ENCODE measurements around the gene ARHGEF5. TPM values are rescaled to one million over a fixed set of nuclear protein-coding genes. Genes with fewer than 3 reads are reported as not detected.

ARHGEF5 gene
- total RNA-seq, 2 experiments from 2014 or later, result not detected

DNA sequence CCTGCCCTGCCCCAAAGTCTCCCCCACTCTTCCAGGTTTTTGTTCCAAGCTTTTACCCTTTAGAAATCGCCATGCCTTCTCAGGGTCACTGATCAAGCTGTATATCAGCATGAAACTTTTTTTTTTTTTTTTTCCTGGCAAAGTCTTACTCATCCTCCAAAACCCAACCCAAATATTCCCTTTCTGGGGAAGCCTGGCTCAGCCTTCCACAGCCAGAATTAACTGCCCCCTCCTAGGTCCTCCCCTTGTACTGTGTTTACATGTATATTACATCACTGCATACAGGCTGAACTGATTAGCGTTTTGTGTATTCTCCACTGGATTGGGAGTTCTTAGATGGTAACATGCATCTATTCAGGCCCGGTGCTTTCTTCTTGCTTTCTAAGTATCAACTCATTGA lies 52.9 kb downstream of the ARHGEF5 start:
- DNase-seq (ENCODE audit: low spot score), result no peak
- Histone ChIP-seq H3K4me1 (ENCODE audit: insufficient read depth, low read length, poor library complexity, severe bottlenecking) (no peaks in the 10 kb centered on the region), H3K36me3 (ENCODE audit: insufficient read depth, low read length) (no peaks in the 10 kb centered on the region), H3K9me2 (ENCODE audit: insufficient read depth, low read length) (no peaks in the 10 kb centered on the region), H3K79me2 (ENCODE audit: insufficient read depth, low read depth, low read length) (no peaks in the 10 kb centered on the region), H3K27ac (ENCODE audit: low read depth, low read length, poor library complexity, severe bottlenecking) (no peak overlapping the region), H2AFZ (ENCODE audit: low read length) (no peak overlapping the region), H4K20me1 (ENCODE audit: insufficient read depth, low read length) (no peaks in the 10 kb centered on the region), H3K4me3 (ENCODE audit: low read depth, low read length, poor library complexity, severe bottlenecking) (no peak overlapping the region), H3K4me2 (ENCODE audit: low read length) (no peak overlapping the region), H3K9me3 (ENCODE audit: low read length) (no peaks in the 10 kb centered on the region)
- POLR2A ChIA-PET, result no interaction called here
- intact Hi-C loops (cut with micrococcal nuclease; ENCODE audit: unreplicated experiment), result no loop called here
- BruUV-seq (replicated peaks), result no TSS peak
- TF ChIP-seq EZH2phosphoT487 (IDR thresholded peaks at IDR 0.05; ENCODE audit: borderline replicate concordance, low read depth, low read length) (no peak), CTCF (conservative IDR thresholded peaks at IDR 0.05; ENCODE audit: low read length) (no peak)
- CTCF ChIA-PET (ENCODE audit: unreplicated experiment), result no interaction called here

DNA sequence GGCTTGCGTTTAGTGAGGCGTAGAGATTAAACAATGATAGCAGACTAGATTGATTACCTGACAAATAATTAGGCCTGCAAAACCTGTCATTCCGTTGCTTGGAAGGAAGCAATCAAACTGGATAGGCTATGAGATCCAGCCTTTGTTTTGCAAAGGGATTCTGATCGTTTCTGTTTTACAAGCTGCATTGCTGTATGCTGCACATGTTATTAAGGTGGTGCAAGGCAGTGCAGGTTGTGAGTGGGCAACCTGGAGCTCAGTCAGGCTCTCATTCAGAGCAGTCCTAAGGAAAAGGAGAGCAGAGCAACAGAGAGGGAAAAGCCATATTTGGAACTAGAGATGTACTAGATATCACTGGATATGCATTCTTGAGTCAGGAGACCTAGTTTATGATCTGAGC lies 55.2 kb downstream of the ARHGEF5 start:
- intact Hi-C loops (cut with micrococcal nuclease; ENCODE audit: unreplicated experiment), result no loop called here
- H3K79me2 ChIP-seq (ENCODE audit: insufficient read depth, low read depth, low read length), result no peaks in the 10 kb centered on the region
- POLR2A ChIA-PET, result no interaction called here
- no peak overlapping the region for H3K27ac ChIP-seq (ENCODE audit: low read depth, low read length, poor library complexity, severe bottlenecking)
- no peak overlapping the region for H2AFZ ChIP-seq (ENCODE audit: low read length)
- H3K4me1 ChIP-seq (ENCODE audit: insufficient read depth, low read length, poor library complexity, severe bottlenecking), result no peaks in the 10 kb centered on the region
- no peak for DNase-seq (ENCODE audit: low spot score)
- TF ChIP-seq CTCF (conservative IDR thresholded peaks at IDR 0.05; ENCODE audit: low read length), result no peak
- TF ChIP-seq EZH2phosphoT487 (IDR thresholded peaks at IDR 0.05; ENCODE audit: borderline replicate concordance, low read depth, low read length), result no peak
- H3K9me2 ChIP-seq (ENCODE audit: insufficient read depth, low read length), result no peaks in the 10 kb centered on the region
- H4K20me1 ChIP-seq (ENCODE audit: insufficient read depth, low read length), result no peaks in the 10 kb centered on the region
- H3K4me2 ChIP-seq (ENCODE audit: low read length), result no peak overlapping the region
- H3K4me3 ChIP-seq (ENCODE audit: low read depth, low read length, poor library complexity, severe bottlenecking), result no peak overlapping the region
- CTCF ChIA-PET (ENCODE audit: unreplicated experiment), result interaction anchor here (0.6 kb wide), 1 partner anchor 1559 kb away, joined by 3 read pairs; no protein-coding TSS in a partner anchor
- H3K9me3 ChIP-seq (ENCODE audit: low read length), result no peaks in the 10 kb centered on the region
- no TSS peak for BruUV-seq (replicated peaks)
- H3K36me3 ChIP-seq (ENCODE audit: insufficient read depth, low read length), result no peaks in the 10 kb centered on the region

DNA sequence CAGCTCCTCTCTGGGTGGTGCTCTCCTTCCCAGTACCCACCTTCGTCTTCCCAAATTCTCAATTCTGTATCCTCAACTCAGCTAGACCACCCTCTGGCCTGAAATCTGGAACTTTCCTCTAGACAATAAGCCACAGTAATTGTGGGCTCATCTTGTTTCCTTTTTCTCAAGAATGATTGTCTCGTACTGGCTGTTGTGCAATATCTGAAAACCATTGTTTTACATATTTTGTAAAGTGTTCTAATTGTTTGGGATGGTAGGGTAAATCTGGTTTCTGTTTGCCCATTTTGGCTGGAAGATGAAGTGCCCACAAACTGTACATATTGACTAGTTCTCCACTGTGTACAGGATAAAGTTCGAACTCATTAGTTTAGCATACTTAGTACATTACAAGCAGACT lies 59.6 kb downstream of the ARHGEF5 start:
- ChIA-PET CTCF (ENCODE audit: unreplicated experiment) (no interaction called here), POLR2A (no interaction called here)
- H2AFZ ChIP-seq (ENCODE audit: low read length), result no peak overlapping the region
- no peaks in the 10 kb centered on the region for H3K9me2 ChIP-seq (ENCODE audit: insufficient read depth, low read length)
- no peaks in the 10 kb centered on the region for H3K36me3 ChIP-seq (ENCODE audit: insufficient read depth, low read length)
- no peak overlapping the region for H3K27ac ChIP-seq (ENCODE audit: low read depth, low read length, poor library complexity, severe bottlenecking)
- intact Hi-C loops (cut with micrococcal nuclease; ENCODE audit: unreplicated experiment), result no loop called here
- no peak overlapping the region for H3K4me3 ChIP-seq (ENCODE audit: low read depth, low read length, poor library complexity, severe bottlenecking)
- no peaks in the 10 kb centered on the region for H3K4me1 ChIP-seq (ENCODE audit: insufficient read depth, low read length, poor library complexity, severe bottlenecking)
- no peak for DNase-seq (ENCODE audit: low spot score)
- BruUV-seq (replicated peaks), result no TSS peak
- no peaks in the 10 kb centered on the region for H4K20me1 ChIP-seq (ENCODE audit: insufficient read depth, low read length)
- TF ChIP-seq CTCF (conservative IDR thresholded peaks at IDR 0.05; ENCODE audit: low read length) (no peak), EZH2phosphoT487 (IDR thresholded peaks at IDR 0.05; ENCODE audit: borderline replicate concordance, low read depth, low read length) (no peak)
- H3K9me3 ChIP-seq (ENCODE audit: low read length), result no peaks in the 10 kb centered on the region
- H3K79me2 ChIP-seq (ENCODE audit: insufficient read depth, low read depth, low read length), result no peaks in the 10 kb centered on the region
- H3K4me2 ChIP-seq (ENCODE audit: low read length), result no peak overlapping the region
